ENCODE results near the gene KIR2DL1.
"Not testable (repeated sequence)": the region's sequence is repeated elsewhere in the genome, so short reads cannot be mapped to it uniquely, and the experiment has no call there.

DNA sequence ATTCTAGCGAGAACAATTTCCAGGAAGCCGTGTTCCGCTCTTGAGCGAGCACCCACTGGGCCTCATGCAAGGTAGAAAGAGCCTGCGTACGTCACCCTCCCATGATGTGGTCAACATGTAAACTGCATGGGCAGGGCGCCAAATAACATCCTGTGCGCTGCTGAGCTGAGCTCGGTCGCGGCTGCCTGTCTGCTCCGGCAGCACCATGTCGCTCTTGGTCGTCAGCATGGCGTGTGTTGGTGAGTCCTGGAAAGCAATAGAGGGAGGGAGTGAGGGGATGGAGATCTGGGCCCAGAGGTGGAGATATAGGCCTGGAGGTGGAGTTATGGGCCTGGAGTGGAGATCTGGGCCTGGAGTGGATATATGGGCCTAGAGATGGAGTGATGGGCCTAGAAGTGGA is at the start of gene KIR2DL1:
- not testable (repeated sequence) for TF ChIP-seq EZH2, EZH2phosphoT487 (IDR thresholded peaks at IDR 0.05)
- TF ChIP-seq, protein P1, sequence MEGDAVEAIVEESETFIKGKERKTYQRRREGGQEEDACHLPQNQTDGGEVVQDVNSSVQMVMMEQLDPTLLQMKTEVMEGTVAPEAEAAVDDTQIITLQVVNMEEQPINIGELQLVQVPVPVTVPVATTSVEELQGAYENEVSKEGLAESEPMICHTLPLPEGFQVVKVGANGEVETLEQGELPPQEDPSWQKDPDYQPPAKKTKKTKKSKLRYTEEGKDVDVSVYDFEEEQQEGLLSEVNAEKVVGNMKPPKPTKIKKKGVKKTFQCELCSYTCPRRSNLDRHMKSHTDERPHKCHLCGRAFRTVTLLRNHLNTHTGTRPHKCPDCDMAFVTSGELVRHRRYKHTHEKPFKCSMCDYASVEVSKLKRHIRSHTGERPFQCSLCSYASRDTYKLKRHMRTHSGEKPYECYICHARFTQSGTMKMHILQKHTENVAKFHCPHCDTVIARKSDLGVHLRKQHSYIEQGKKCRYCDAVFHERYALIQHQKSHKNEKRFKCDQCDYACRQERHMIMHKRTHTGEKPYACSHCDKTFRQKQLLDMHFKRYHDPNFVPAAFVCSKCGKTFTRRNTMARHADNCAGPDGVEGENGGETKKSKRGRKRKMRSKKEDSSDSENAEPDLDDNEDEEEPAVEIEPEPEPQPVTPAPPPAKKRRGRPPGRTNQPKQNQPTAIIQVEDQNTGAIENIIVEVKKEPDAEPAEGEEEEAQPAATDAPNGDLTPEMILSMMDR (IDR thresholded peaks at IDR 0.05) = not testable (repeated sequence)
